Bladder microvascular endothelial cell (primary cell): ENCODE measurements around the gene CDR2. TPM values are rescaled to one million over a fixed set of nuclear protein-coding genes. Genes with fewer than 3 reads are reported as not detected.

Source experiments
- total RNA-seq: library from RNA; depleted of rRNA; stranded (reverse); fragments of >200 nt; gene quantifications from 2 replicates; pipeline ENCODE4 v1.2.3, GENCODE V29; 2014

Gene CDR2
- 34.5 and 57.1 TPM in 2 replicates for total RNA-seq

DNA sequence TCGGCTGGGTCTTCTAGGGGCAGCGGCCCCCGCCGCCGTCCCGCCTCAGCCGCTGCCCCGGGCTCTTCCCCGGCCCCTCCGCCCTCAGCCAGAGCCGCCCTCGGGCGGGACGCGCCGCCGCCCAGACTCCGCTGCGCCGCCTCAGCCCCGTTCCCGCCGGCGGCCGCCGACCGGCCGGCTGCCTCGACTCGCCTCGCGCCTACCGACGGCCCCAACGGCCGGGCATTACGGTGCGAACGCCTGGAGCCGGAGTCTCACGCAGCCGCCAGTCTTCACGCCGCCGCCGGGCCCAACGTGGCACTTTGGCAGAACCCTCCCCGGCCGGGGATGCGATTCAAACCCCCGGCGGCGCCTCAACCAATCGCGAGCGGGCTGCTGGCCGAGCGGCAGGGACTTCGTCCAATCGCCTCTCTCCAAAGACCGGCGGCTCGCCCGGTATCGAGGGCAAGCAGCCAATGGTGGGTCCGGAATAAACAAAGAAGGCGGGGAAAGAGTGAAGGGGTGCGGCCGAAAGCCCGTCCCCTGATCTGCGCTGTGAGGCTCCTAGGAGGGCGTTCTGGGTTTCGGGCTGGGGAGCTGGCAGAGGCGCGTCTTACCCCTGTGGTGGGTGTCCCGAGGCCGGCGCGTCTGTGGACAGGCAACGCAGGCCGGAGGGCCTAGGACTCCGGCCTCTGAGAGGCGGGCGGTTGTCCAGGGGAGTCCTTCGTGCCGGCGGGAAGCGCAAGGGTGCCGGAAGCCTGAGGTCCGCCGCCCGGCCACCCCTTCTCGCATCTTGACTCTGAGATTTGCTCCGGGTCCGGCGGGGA, at the start of gene CDR2:
Gene CDR2, minus strand, starts transcription at position 309 of the 806 bp plus-strand sequence. CDS start 310 bp downstream, outside the sequence.

GRCh38 chr16:22297114-22297870, 77.1 kb downstream of the CDR2 start, which contains the start of gene POLR3E:
TSS of gene POLR3E (plus strand) at chr16:22297409. CDS start at chr16:22302969, 5,560 bp downstream.

Other genes starting within 250 kb of the CDR2 start
- gene SDR42E2, start 212.1 kb downstream of the CDR2 start, total RNA-seq: 0.16 TPM in 1 of 2 replicates, not detected in the other
- gene EEF2K, start 168.3 kb downstream of the CDR2 start, total RNA-seq: 37.4 and 45.8 TPM in 2 replicates
- gene POLR3E, start 77.2 kb downstream of the CDR2 start, total RNA-seq: 30.8 and 70.9 TPM in 2 replicates
- 43.4 and 248 TPM in 2 replicates for gene NPIPB5, start 136.3 kb upstream of the CDR2 start, total RNA-seq